ENCODE results near the gene CTDSPL.

- TF ChIP-seq, protein P1, sequence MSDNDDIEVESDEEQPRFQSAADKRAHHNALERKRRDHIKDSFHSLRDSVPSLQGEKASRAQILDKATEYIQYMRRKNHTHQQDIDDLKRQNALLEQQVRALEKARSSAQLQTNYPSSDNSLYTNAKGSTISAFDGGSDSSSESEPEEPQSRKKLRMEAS (IDR thresholded peaks at IDR 0.05), result no peak
- TF ChIP-seq YY1 (IDR thresholded peaks at IDR 0.05; ENCODE audit: low read depth, low read length) (no peak), EZH2 (IDR thresholded peaks at IDR 0.05; ENCODE audit: low read depth, low read length, severe bottlenecking) (no peak), CEBPB (IDR thresholded peaks at IDR 0.05; ENCODE audit: low read depth, low read length) (no peak), POLR2A (IDR thresholded peaks at IDR 0.05; ENCODE audit: control extremely low read depth in 1 of 2, low read depth in 2 of 2, low read length in 2 of 2) (no peak), TAF7 (optimal IDR thresholded peaks at IDR 0.05; ENCODE audit: borderline replicate concordance, low read depth, low read length) (no peak), MAFK (IDR thresholded peaks at IDR 0.05; ENCODE audit: low read depth, low read length) (no peak), USF2 (IDR thresholded peaks at IDR 0.05; ENCODE audit: low read length) (no peak)
- TF ChIP-seq, protein P2, sequence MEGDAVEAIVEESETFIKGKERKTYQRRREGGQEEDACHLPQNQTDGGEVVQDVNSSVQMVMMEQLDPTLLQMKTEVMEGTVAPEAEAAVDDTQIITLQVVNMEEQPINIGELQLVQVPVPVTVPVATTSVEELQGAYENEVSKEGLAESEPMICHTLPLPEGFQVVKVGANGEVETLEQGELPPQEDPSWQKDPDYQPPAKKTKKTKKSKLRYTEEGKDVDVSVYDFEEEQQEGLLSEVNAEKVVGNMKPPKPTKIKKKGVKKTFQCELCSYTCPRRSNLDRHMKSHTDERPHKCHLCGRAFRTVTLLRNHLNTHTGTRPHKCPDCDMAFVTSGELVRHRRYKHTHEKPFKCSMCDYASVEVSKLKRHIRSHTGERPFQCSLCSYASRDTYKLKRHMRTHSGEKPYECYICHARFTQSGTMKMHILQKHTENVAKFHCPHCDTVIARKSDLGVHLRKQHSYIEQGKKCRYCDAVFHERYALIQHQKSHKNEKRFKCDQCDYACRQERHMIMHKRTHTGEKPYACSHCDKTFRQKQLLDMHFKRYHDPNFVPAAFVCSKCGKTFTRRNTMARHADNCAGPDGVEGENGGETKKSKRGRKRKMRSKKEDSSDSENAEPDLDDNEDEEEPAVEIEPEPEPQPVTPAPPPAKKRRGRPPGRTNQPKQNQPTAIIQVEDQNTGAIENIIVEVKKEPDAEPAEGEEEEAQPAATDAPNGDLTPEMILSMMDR (IDR thresholded peaks at IDR 0.05; ENCODE audit: control extremely low read depth in 1 of 3, insufficient read depth in 1 of 3, low read depth in 1 of 3, low read length in 3 of 3), result no peak
These were observed 142.2 kb downstream of the CTDSPL start for GRCh38 chr3:38003817-38004414.
